Osteoblast (primary cell): ENCODE measurements around the gene PRDM5. TPM values are rescaled to one million over a fixed set of nuclear protein-coding genes. Genes with fewer than 3 reads are reported as not detected.
A peak's percentile ranks its signal among the peaks of the same experiment; 100 is the strongest.

Experiments used
- DNase-seq: peaks from one replicate; pipeline ENCODE4 v3.0.0; 2011; ENCODE audit warnings: low spot score, mixed read lengths; ENCODE audit not compliant: insufficient read length; ENCODE audit errors: missing footprints
- H2AFZ ChIP-seq: 2 replicates; pipeline ENCODE4 v1.6.0; 2011; ENCODE audit warnings: mild to moderate bottlenecking, low read length
- H3K27ac ChIP-seq: 2 replicates; pipeline ENCODE4 v1.5.1; 2011; ENCODE audit warnings: mild to moderate bottlenecking, low read depth, low read length, moderate library complexity
- H3K27me3 ChIP-seq: 2 replicates; pipeline ENCODE4 v1.6.0; 2012; ENCODE audit warnings: mild to moderate bottlenecking, control low read depth, inconsistent platforms, low read length, moderate library complexity; ENCODE audit not compliant: insufficient read depth
- H3K36me3 ChIP-seq: 2 replicates; pipeline ENCODE4 v1.5.1; 2011; ENCODE audit warnings: mild to moderate bottlenecking, low read length, control low read depth, moderate library complexity; ENCODE audit not compliant: insufficient read depth
- H3K4me1 ChIP-seq: 2 replicates; pipeline ENCODE4 v1.5.1; 2011; ENCODE audit warnings: mild to moderate bottlenecking, low read length, control low read depth, moderate library complexity; ENCODE audit not compliant: insufficient read depth
- H3K4me2 ChIP-seq: 2 replicates; pipeline ENCODE4 v1.6.0; 2011; ENCODE audit warnings: mild to moderate bottlenecking, low read length; ENCODE audit not compliant: insufficient read depth
- H3K4me3 ChIP-seq: fragments of 200-600 bp; sonication (generic); 3 replicates; pipeline ENCODE4 v1.5.1; 2012; ENCODE audit warnings: mild to moderate bottlenecking, low read length, inconsistent platforms; ENCODE audit not compliant: insufficient read depth
- H3K79me2 ChIP-seq: 2 replicates; pipeline ENCODE4 v1.6.0; 2012; ENCODE audit warnings: mild to moderate bottlenecking, low read length, control low read depth, inconsistent platforms; ENCODE audit not compliant: insufficient read depth
- H3K9me3 ChIP-seq: 2 replicates; pipeline ENCODE4 v1.5.1; 2011; ENCODE audit warnings: low read depth, low read length, control low read depth
- H4K20me1 ChIP-seq: 2 replicates; pipeline ENCODE4 v1.6.0; 2012; ENCODE audit warnings: mild to moderate bottlenecking, low read length, control low read depth; ENCODE audit not compliant: insufficient read depth
- CTCF ChIP-seq: IDR thresholded peaks from 2 replicates; pipeline ENCODE4 v1.5.1; 2011; ENCODE audit warnings: mild to moderate bottlenecking, low read depth, low read length, moderate library complexity; ENCODE audit errors: extremely low read depth
- total RNA-seq: library from RNA; depleted of rRNA; stranded (reverse); fragments of >200 nt; gene quantifications from 2 replicates; pipeline ENCODE4 v1.2.3, GENCODE V29; 2012

The PRDM5 gene
- total RNA-seq, 1 donor = 39.4 TPM

- Histone ChIP-seq H2AFZ (no peak overlapping the region), H4K20me1 (no peaks in the 10 kb centered on the region), H3K27me3 (no peaks in the 10 kb centered on the region), H3K4me2 (no peak overlapping the region), H3K79me2 (no peaks in the 10 kb centered on the region), H3K9me3 (no peaks in the 10 kb centered on the region), H3K4me3 (no peak overlapping the region), H3K4me1 (no peaks in the 10 kb centered on the region), H3K36me3 (no peaks in the 10 kb centered on the region), H3K27ac (no peak overlapping the region)
- TF ChIP-seq CTCF = no peak
- DNase-seq = no peak
These were observed 186.2 kb downstream of the PRDM5 start for GRCh38 chr4:120736312-120736711.

GRCh38 chr4:120733968-120734367, 188.6 kb downstream of the PRDM5 start:
- no peaks in the 10 kb centered on the region for H3K9me3 ChIP-seq
- no peak overlapping the region for H3K4me2 ChIP-seq
- no peaks in the 10 kb centered on the region for H3K36me3 ChIP-seq
- H3K4me1 ChIP-seq = no peaks in the 10 kb centered on the region
- H2AFZ ChIP-seq = no peak overlapping the region
- H3K79me2 ChIP-seq = no peaks in the 10 kb centered on the region
- no peaks in the 10 kb centered on the region for H3K27me3 ChIP-seq
- no peak overlapping the region for H3K27ac ChIP-seq
- H4K20me1 ChIP-seq = no peaks in the 10 kb centered on the region
- peak; percentile 15 for DNase-seq
- H3K4me3 ChIP-seq = no peak overlapping the region
- no peak for TF ChIP-seq CTCF

GRCh38 chr4:120733054-120733453, 189.5 kb downstream of the PRDM5 start:
- TF ChIP-seq CTCF = no peak
- H3K36me3 ChIP-seq = no peaks in the 10 kb centered on the region

GRCh38 chr4:120731561-120731960, 191.0 kb downstream of the PRDM5 start:
- Histone ChIP-seq H4K20me1 (no peaks in the 10 kb centered on the region), H3K4me1 (no peaks in the 10 kb centered on the region), H3K36me3 (no peaks in the 10 kb centered on the region), H3K79me2 (no peaks in the 10 kb centered on the region), H3K4me2 (no peak overlapping the region), H3K27ac (no peak overlapping the region), H3K9me3 (no peaks in the 10 kb centered on the region), H3K27me3 (no peaks in the 10 kb centered on the region), H3K4me3 (no peak overlapping the region), H2AFZ (peak overlapping the region; percentile 47)
- TF ChIP-seq CTCF = no peak
- DNase-seq = peak; percentile 23

More at GRCh38 chr4:120733054-120733453, 189.5 kb downstream of the PRDM5 start:
- H3K4me3 ChIP-seq = no peak overlapping the region
- peak; percentile 18 for DNase-seq
- no peak overlapping the region for H2AFZ ChIP-seq
- H3K4me2 ChIP-seq = no peak overlapping the region
- H3K27ac ChIP-seq = no peak overlapping the region
- H3K4me1 ChIP-seq = no peaks in the 10 kb centered on the region
- no peaks in the 10 kb centered on the region for H3K27me3 ChIP-seq
- no peaks in the 10 kb centered on the region for H3K79me2 ChIP-seq
- no peaks in the 10 kb centered on the region for H3K9me3 ChIP-seq
- H4K20me1 ChIP-seq = no peaks in the 10 kb centered on the region
